Measurements from ENCODE around the gene KERA.

GRCh38 chr12:91080041-91080440, 22.2 kb upstream of the KERA start:
- no peak for TF ChIP-seq CTCF (conservative IDR thresholded peaks at IDR 0.05; ENCODE audit: low read depth, low read length)
- no peak for TF ChIP-seq MAFK (IDR thresholded peaks at IDR 0.05; ENCODE audit: low read depth, low read length)
- TF ChIP-seq RCOR1 (IDR thresholded peaks at IDR 0.05; ENCODE audit: insufficient replicate concordance, low read length): no peak
- no peak for TF ChIP-seq USF2 (IDR thresholded peaks at IDR 0.05; ENCODE audit: low read depth, low read length)
- TF ChIP-seq BHLHE40 (IDR thresholded peaks at IDR 0.05; ENCODE audit: low read depth, low read length): no peak
- TF ChIP-seq ELK1 (IDR thresholded peaks at IDR 0.05; ENCODE audit: borderline replicate concordance, low read depth, low read length): no peak
- TF ChIP-seq POLR2A (IDR thresholded peaks at IDR 0.05; ENCODE audit: low read depth, low read length): no peak
- TF ChIP-seq FOS (IDR thresholded peaks at IDR 0.05; ENCODE audit: low read depth, low read length): no peak
- no peak for TF ChIP-seq SMC3 (IDR thresholded peaks at IDR 0.05; ENCODE audit: low read depth, low read length)
- TF ChIP-seq RFX5 (IDR thresholded peaks at IDR 0.05; ENCODE audit: low read depth, low read length): no peak
- no peak for TF ChIP-seq CEBPB (IDR thresholded peaks at IDR 0.05; ENCODE audit: low read depth, low read length)
- no peak for TF ChIP-seq RAD21 (IDR thresholded peaks at IDR 0.05; ENCODE audit: low read length)
- no peak for TF ChIP-seq MAZ (IDR thresholded peaks at IDR 0.05; ENCODE audit: borderline replicate concordance, low read depth, low read length)
- no peak for TF ChIP-seq MXI1 (IDR thresholded peaks at IDR 0.05; ENCODE audit: borderline replicate concordance, low read depth, low read length)

Data from IMR-90 (cell line).